ENCODE results near the gene KASH5. TPM values are rescaled to one million over a fixed set of nuclear protein-coding genes. Genes with fewer than 3 reads are reported as not detected.

The KASH5 gene, protein sequence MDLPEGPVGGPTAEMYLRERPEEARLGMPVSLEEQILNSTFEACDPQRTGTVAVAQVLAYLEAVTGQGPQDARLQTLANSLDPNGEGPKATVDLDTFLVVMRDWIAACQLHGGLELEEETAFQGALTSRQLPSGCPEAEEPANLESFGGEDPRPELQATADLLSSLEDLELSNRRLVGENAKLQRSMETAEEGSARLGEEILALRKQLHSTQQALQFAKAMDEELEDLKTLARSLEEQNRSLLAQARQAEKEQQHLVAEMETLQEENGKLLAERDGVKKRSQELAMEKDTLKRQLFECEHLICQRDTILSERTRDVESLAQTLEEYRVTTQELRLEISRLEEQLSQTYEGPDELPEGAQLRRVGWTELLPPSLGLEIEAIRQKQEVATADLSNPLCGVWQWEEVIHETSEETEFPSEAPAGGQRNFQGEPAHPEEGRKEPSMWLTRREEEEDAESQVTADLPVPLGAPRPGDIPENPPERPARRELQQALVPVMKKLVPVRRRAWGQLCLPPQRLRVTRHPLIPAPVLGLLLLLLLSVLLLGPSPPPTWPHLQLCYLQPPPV
- not detected for total RNA-seq
- not detected for polyA plus RNA-seq

DNA sequence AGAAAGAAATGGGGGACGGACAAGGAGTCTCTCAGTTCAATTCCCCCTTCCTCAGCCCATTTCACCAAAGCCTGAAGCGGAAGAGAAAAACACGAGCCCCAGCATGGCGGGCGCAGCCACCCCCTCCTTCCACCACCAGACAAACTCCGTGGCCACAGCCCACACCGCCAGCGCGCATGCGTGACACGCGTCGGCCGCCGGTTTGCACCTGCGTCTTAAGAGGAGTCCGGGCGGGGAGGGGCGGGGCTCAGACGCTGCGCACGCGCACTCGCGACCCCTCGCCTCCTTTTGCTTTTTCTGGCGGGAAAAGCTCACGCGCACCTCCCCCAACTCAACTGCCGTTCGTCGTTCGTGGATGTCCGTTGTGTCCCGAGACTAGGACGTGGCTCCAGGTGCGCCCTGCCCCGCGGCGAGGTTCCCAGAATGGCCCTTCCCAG lies at the start of gene KASH5:
Gene KASH5, plus strand, starts transcription at position 314 of the 437 bp plus-strand sequence. CDS start 2,635 bp downstream, outside the sequence.
- no peak for DNase-seq (ENCODE audit: extremely low spot score)

DNA sequence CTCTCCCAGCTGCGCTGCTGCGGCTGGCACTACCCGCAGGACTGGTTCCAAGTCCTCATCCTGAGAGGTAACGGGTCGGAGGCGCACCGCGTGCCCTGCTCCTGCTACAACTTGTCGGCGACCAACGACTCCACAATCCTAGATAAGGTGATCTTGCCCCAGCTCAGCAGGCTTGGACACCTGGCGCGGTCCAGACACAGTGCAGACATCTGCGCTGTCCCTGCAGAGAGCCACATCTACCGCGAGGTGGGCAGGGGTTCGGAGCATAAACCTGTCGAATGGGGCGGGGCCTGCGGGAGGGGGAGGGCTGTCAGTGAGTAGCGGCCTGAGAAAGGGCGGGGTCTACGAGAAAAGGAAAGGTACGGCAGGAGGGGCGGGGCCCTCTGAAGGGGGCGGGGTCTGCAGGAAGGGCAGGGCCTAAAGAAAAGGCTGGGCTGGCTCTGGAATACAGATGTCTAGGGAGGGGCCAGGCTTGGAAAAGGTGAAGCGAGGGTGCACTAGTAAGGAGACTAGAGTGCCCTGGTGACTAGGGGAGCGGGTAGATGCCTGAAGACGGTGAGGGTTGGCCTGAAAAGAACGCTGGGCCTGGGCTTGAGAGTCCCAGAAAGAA lies 49.3 kb upstream of the KASH5 start:
- 11% methylated on average over 30 of the region's 30 CpGs for WGBS
- H3K27ac ChIP-seq (ENCODE audit: low read depth), result no peak overlapping the region

More for the DNA sequence above, at the start of gene KASH5:
- WGBS, result 44% methylated on average over 40 of the region's 40 CpGs
- H3K4me3 ChIP-seq (ENCODE audit: low read depth, low read length), result no peak within 1 kb of the TSS
- no peaks in the 10 kb centered on the region for H3K36me3 ChIP-seq (ENCODE audit: insufficient read depth)
- no peak within 1 kb of the TSS for H3K27ac ChIP-seq (ENCODE audit: low read depth)
- H3K4me1 ChIP-seq (ENCODE audit: insufficient read depth), result no peaks in the 10 kb centered on the region

DNA sequence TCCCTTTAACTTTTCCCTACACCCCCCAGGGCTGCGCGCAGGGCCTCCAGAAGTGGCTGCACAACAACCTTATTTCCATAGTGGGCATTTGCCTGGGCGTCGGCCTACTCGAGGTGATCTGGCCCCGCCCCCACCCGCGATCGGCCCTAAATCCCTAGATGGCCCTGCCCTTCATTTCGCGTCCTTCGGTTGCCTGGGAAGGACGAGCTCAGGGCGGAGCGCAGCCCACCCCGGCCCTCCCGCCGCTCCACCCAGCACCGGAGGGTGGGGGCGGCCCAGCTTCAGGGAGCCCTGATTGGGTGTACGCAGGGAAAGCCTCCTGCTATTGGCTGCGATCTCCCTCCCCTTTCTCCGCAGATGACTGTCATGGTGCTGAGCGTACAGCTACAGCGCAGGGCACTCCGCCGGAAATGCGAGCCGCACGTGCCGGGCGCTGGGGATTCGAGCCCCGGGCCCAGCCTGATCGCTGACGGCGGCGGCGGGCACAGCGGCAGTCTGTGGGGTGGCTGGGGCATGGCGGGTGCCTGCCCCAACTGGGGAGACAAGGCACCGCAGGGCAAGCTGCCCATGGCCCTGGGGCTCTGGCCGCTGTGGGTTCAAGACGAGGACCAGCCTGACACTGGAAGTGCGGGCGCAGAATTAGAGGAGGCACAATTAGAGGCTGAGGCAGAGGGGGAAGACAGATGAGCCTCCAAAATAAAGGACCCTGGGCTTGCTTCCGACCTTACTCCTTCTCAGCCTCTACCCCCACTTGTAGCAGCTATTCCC lies 48.6 kb upstream of the KASH5 start:
- peak; percentile 80 for DNase-seq (ENCODE audit: extremely low spot score)
- H3K4me3 ChIP-seq (ENCODE audit: low read depth, low read length), result peak overlapping the region; percentile 34
- H3K36me3 ChIP-seq (ENCODE audit: insufficient read depth), result no peaks in the 10 kb centered on the region
- peak overlapping the region; percentile 89 for H3K27ac ChIP-seq (ENCODE audit: low read depth)
- WGBS, result 10% methylated on average over 47 of the region's 47 CpGs
- no peaks in the 10 kb centered on the region for H3K4me1 ChIP-seq (ENCODE audit: insufficient read depth)

More for the DNA sequence above, 49.3 kb upstream of the KASH5 start:
- Histone ChIP-seq H3K4me3 (ENCODE audit: low read depth, low read length) (peak overlapping the region; percentile 34), H3K36me3 (ENCODE audit: insufficient read depth) (no peaks in the 10 kb centered on the region), H3K4me1 (ENCODE audit: insufficient read depth) (no peaks in the 10 kb centered on the region)
- DNase-seq (ENCODE audit: extremely low spot score), result peak; percentile 56

DNA sequence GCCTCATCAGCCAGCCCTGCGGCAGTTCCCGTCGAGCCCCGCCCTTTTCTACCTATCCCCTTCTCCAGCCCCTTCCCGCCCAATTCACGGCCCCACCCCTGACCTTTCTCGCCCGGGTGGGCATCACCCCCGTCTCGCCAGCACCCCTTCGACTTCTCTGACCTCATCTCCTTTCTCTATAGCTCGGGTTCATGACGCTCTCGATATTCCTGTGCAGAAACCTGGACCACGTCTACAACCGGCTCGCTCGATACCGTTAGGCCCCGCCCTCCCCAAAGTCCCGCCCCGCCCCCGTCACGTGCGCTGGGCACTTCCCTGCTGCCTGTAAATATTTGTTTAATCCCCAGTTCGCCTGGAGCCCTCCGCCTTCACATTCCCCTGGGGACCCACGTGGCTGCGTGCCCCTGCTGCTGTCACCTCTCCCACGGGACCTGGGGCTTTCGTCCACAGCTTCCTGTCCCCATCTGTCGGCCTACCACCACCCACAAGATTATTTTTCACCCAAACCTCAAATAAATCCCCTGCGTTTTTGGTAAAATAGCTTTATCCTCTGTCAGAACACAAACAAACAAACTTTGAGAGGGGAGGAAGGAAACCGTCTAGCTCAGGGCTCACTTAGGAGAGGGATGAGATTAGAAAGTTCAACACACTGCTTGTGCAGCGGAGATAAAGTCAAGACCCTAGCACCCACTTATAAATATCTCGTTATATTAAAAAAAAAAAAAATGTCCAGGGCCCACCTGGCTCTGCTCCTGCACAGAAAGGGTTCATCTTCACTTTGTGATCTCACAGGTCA lies 47.8 kb upstream of the KASH5 start:
- Histone ChIP-seq H3K4me3 (ENCODE audit: low read depth, low read length) (peak overlapping the region; percentile 34), H3K36me3 (ENCODE audit: insufficient read depth) (no peaks in the 10 kb centered on the region), H3K27ac (ENCODE audit: low read depth) (peak overlapping the region; percentile 89), H3K4me1 (ENCODE audit: insufficient read depth) (no peaks in the 10 kb centered on the region)
- 23% methylated on average over 36 of the region's 36 CpGs for WGBS
- no peak for DNase-seq (ENCODE audit: extremely low spot score)

DNA sequence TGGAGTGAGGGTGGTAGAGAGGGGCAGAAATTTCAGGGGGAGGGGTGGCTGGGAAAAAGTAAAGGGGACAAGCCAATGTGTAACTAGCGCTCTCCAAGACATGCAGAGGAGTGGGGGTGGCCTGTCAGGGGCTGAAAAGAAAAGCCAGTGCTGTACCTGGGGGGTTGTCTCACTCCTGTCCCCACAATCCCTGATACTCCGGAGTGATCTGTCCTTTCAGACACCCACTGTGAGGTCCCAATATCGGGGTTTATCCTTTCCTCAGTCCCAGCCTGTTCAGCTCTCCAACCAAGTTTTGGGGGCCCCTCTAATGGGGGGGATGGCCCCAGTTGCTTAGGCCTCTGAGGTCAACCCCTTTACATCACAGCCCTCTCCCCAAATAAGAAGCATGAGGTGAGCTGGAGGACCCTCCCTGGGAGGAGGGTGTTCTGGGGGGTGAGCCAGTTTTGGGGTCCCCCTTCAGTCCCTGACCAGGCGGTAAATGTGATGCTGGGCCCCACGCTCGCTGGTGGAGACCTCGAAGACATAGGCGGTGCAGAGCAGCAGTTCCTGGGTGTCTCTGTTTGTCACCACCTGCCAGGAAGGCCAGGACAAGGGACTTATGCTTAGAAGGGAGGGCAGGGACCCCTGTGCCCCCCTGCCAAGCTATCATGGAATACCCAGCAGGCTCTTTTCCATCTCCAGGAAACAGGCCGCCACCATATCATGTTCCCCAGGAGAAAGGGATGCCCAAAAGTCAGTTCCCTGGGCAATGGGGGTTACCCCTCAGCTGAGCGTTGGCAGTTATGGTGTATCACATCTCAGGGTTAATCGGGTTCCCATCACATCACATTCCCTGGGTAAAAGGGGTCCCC lies 47.0 kb upstream of the KASH5 start:
- no peak for DNase-seq (ENCODE audit: extremely low spot score)
- 94% methylated on average over 11 of the region's 11 CpGs for WGBS
- Histone ChIP-seq H3K4me1 (ENCODE audit: insufficient read depth) (no peaks in the 10 kb centered on the region), H3K27ac (ENCODE audit: low read depth) (no peak overlapping the region), H3K36me3 (ENCODE audit: insufficient read depth) (no peaks in the 10 kb centered on the region), H3K4me3 (ENCODE audit: low read depth, low read length) (no peak overlapping the region)

DNA sequence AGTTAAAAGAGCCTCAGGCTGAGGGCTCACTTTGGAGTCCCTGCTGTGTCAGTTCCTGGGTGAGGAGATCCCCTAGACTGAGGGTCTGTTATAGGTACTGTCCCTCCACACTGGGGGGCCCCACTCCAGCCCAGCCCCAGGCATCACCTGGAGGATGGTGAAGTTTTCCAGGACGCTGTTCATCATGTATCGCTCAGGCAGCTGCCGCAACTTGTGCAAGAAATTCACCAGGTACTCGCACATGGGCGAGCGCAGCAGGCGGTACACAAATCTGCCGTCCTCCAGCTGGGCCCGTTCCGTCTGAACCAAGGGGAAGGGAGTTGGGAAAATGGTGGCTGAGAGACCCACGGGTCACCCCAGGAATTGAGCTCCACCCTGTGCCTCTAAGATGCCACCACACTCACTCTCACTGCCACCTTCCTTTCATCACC lies 45.7 kb upstream of the KASH5 start:
- no peaks in the 10 kb centered on the region for H3K4me1 ChIP-seq (ENCODE audit: insufficient read depth)
- 91% methylated on average over 11 of the region's 11 CpGs for WGBS
- no peak for DNase-seq (ENCODE audit: extremely low spot score)
- no peak overlapping the region for H3K27ac ChIP-seq (ENCODE audit: low read depth)
- no peaks in the 10 kb centered on the region for H3K36me3 ChIP-seq (ENCODE audit: insufficient read depth)
- no peak overlapping the region for H3K4me3 ChIP-seq (ENCODE audit: low read depth, low read length)

DNA sequence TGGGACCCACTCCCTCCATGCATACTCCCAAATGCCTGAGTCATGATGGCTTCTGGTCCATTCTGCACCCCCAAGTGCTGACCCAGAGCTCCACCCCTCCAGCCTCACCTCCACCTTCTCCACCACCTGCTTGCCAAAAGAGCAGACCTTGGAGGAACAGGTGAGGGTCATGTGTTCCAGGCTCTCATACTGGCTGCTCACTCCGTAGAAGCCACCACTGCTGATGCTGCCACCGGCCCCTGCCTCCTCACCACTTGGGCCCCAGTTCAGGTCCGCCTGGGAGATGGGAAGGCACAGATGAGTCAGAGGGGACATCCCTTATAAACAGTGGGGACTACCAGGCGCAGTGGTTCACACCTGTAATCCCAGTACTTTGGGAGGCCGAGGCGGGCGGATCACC lies 44.9 kb upstream of the KASH5 start:
- Histone ChIP-seq H3K36me3 (ENCODE audit: insufficient read depth) (no peaks in the 10 kb centered on the region), H3K4me1 (ENCODE audit: insufficient read depth) (no peaks in the 10 kb centered on the region), H3K27ac (ENCODE audit: low read depth) (no peak overlapping the region), H3K4me3 (ENCODE audit: low read depth, low read length) (no peak overlapping the region)
- no peak for DNase-seq (ENCODE audit: extremely low spot score)
- WGBS, result 93% methylated on average over 7 of the region's 7 CpGs

DNA sequence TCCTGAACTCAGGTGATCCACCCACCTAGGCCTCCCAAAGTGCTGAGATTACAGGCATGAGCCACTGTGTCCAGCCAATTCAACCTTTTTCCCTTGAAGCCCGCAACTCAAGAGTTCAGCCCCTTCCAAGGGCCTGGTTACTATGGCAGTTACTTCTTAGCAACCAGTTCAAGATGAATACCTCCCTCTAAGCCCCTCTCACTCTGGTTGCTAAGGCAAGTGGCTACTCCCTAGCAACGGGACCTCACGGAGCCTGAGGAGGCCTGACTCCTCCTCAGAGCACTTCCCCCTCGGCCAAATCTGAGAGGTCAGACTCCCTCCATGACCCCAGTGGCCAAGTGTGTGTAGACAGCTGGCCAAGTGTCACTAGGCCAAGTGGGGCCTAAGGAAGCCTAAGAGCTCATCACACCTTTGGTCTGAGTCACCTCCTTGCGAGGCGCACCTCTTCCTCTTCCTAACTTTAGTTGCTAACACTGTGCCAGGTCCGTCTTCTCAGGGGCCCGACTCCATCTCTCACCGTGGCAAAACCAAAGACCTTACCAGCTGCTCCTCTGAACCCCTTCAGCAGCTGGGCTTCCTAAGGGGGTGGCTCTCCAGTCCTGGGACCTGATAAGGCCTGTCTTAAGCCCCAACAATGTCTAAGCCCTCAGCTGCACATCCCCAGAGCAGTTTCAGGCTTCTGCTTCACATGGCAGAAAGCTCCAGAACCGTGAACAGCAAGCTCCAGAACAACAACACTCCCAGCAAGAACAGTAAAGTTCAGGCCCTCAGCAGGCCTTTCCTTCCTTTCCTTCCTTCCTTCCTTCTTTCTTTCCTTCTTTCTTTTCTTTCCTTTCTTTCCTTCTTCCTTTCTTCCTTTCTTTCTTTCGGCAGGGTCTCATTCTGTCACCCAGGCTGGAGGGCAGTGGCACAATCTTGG lies 43.3 kb upstream of the KASH5 start:
- DNase-seq (ENCODE audit: extremely low spot score), result no peak
- H3K36me3 ChIP-seq (ENCODE audit: insufficient read depth), result no peaks in the 10 kb centered on the region
- H3K4me1 ChIP-seq (ENCODE audit: insufficient read depth), result no peaks in the 10 kb centered on the region
- 87% methylated on average over 11 of the region's 11 CpGs for WGBS
- no peak overlapping the region for H3K27ac ChIP-seq (ENCODE audit: low read depth)
- H3K4me3 ChIP-seq (ENCODE audit: low read depth, low read length), result no peak overlapping the region

DNA sequence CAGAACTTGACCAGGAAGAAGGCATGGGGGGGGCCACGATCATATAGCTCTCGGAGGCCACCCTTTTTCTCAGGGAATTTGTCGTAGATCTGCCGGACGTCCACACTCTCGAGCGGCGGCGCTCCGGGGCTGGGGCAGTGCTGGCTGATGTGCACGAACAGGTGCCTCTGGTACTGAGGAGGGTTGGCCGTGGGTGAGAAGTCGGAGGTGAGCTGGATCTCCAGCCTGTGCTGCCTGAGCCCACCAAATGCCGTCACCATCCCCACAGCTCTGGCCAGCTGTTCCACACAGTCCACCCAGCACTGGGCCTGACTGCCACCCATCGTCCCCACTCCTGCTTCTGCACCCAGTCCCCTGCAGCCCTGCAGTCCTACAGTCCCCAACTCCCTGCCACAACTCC lies 40.9 kb upstream of the KASH5 start:
- no peak for DNase-seq (ENCODE audit: extremely low spot score)
- Histone ChIP-seq H3K36me3 (ENCODE audit: insufficient read depth) (no peaks in the 10 kb centered on the region), H3K27ac (ENCODE audit: low read depth) (no peak overlapping the region), H3K4me3 (ENCODE audit: low read depth, low read length) (no peak overlapping the region), H3K4me1 (ENCODE audit: insufficient read depth) (no peaks in the 10 kb centered on the region)
- WGBS, result 97% methylated on average over 15 of the region's 15 CpGs

DNA sequence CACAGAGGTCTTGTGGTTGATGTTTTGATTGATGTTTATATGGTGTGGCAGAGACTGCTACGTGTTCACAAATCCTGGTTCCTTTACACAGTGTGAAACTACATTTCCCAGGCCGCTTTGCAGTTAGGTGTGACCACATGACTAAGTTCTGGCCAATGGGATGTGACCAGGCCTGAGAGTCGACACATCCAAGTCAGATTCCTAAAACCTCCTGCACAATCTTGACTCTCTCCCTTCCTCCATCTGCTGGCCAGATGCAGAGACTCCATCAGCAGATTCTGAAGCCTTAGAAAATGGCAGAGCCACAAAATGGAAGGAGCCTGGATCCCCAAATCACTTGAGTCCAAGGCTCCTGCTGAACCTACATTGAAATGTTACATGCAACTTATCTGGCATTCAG lies 40.2 kb upstream of the KASH5 start:
- 59% methylated on average over 3 of the region's 3 CpGs for WGBS
- H3K4me1 ChIP-seq (ENCODE audit: insufficient read depth), result no peaks in the 10 kb centered on the region
- DNase-seq (ENCODE audit: extremely low spot score), result no peak
- no peak overlapping the region for H3K4me3 ChIP-seq (ENCODE audit: low read depth, low read length)
- H3K27ac ChIP-seq (ENCODE audit: low read depth), result no peak overlapping the region
- H3K36me3 ChIP-seq (ENCODE audit: insufficient read depth), result no peaks in the 10 kb centered on the region

DNA sequence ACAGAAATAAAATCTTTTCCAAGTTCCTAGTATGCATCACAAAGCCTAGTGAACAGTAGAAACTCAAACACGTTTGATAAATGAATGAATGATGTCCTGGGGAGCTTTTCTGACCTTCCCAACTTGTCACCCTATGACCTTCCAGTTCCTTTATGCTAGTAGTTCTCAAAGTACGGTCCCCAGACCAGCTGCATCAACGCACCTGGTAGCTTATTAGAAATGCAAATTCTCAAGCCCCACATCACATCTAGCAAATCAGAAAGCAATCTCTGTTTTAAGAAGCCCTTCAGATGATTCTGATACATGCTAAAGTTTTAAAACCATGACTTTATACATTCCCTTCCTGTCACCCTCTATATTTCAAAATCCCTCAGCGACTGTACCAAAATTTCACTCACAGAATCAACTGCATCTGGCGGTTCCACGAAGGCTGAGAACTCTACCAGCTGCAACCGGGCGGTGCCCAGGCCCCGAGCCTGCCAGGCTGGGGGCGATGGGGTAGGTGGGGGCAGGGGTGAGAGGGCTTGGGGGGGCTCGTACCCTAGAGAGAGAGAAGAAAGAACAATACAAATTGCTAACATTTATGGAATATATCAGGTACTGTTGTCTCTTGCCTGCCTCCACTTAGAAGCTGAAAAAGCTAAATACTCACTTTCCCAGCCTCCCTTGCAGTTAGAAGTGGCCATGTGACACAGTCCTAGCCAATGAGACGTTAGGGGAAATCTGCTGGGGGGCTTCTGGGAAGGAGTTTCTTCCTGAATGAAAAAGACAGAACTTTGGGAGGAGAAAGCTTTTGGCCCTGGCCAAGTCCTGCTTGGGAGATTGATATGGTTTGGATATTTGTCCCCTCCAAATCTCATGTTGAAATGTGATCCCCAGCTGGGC lies 39.5 kb upstream of the KASH5 start:
- no peaks in the 10 kb centered on the region for H3K36me3 ChIP-seq (ENCODE audit: insufficient read depth)
- no peaks in the 10 kb centered on the region for H3K4me1 ChIP-seq (ENCODE audit: insufficient read depth)
- H3K4me3 ChIP-seq (ENCODE audit: low read depth, low read length), result no peak overlapping the region
- H3K27ac ChIP-seq (ENCODE audit: low read depth), result no peak overlapping the region
- WGBS, result 93% methylated on average over 12 of the region's 12 CpGs
- DNase-seq (ENCODE audit: extremely low spot score), result no peak

Data from urinary bladder (tissue), 4 donors.